OCI-LY1 (cell line): Measurements from ENCODE around the gene RIBC1.
"Not testable (repeated sequence)": the region's sequence is repeated elsewhere in the genome, so short reads cannot be mapped to it uniquely, and the experiment has no call there.

Experiments
- EZH2 ChIP-seq: fragments of 200-600 bp; sonication (generic), shearing (Covaris generic); IDR thresholded peaks from 2 replicates; pipeline ENCODE4 v1.8.0; 2017; ENCODE audit warnings: borderline replicate concordance, mixed run types, mild to moderate bottlenecking, antibody characterized with exemption, low read length, moderate library complexity, mixed read lengths
- TF ChIP-seq, protein P1 (sequence below): fragments of 200-600 bp; sonication (generic), shearing (Covaris generic); IDR thresholded peaks from 2 replicates; pipeline ENCODE4 v1.5.1; 2017; ENCODE audit warnings: mild to moderate bottlenecking, antibody characterized with exemption, low read length, moderate library complexity, mixed read lengths

DNA sequence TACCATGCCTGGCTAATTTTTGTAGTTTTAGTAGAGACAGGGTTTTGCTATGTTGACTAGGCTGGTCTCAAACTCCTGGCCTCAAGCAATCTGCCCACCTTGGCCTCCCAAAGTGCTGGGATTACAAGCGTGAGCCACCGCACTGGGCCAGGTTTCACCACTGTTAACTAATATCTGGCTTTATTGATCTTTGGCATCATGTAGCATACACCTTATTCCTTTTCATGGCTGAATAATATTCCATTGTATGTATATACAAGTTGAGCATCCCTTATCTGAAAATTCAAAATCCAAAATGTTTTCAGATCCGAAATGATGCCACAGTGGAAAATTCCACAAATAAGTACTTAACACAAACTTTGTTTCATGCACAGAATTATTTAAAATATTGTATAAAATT, 46.0 kb downstream of the RIBC1 start:
- not testable (repeated sequence) for TF ChIP-seq EZH2
- TF ChIP-seq, protein P1, sequence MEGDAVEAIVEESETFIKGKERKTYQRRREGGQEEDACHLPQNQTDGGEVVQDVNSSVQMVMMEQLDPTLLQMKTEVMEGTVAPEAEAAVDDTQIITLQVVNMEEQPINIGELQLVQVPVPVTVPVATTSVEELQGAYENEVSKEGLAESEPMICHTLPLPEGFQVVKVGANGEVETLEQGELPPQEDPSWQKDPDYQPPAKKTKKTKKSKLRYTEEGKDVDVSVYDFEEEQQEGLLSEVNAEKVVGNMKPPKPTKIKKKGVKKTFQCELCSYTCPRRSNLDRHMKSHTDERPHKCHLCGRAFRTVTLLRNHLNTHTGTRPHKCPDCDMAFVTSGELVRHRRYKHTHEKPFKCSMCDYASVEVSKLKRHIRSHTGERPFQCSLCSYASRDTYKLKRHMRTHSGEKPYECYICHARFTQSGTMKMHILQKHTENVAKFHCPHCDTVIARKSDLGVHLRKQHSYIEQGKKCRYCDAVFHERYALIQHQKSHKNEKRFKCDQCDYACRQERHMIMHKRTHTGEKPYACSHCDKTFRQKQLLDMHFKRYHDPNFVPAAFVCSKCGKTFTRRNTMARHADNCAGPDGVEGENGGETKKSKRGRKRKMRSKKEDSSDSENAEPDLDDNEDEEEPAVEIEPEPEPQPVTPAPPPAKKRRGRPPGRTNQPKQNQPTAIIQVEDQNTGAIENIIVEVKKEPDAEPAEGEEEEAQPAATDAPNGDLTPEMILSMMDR = not testable (repeated sequence)
